Subcutaneous abdominal adipose tissue (tissue), 5 donors: Measurements from ENCODE around the gene KBTBD12.

Experiments used
- H3K27ac ChIP-seq: one replicate; pipeline ENCODE4 v1.7.0; 2013; ENCODE audit warnings: low read depth, mild to moderate bottlenecking, inconsistent platforms, low read length, moderate library complexity
- H3K27me3 ChIP-seq, 5 donors: one replicate each; pipeline ENCODE4 v1.7.0; 2013; ENCODE audit warnings: low read length in 5 of 5, inconsistent platforms in 1 of 5; ENCODE audit not compliant: control insufficient read depth in 5 of 5, insufficient read depth in 4 of 5
- H3K36me3 ChIP-seq, 5 donors: one replicate each; pipeline ENCODE4 v1.7.0; 2013; ENCODE audit warnings: low read length in 5 of 5; ENCODE audit not compliant: control insufficient read depth in 5 of 5, insufficient read depth in 5 of 5
- H3K4me1 ChIP-seq, 5 donors: one replicate each; pipeline ENCODE4 v1.7.0; 2013; ENCODE audit warnings: low read length in 5 of 5, mild to moderate bottlenecking in 3 of 5, moderate library complexity in 1 of 5; ENCODE audit not compliant: control insufficient read depth in 5 of 5, insufficient read depth in 5 of 5
- H3K4me3 ChIP-seq, 5 donors: one replicate each; pipeline ENCODE4 v1.7.0; 2013; ENCODE audit warnings: low read length in 5 of 5, low read depth in 1 of 5
- H3K9ac ChIP-seq, 5 donors: one replicate each; pipeline ENCODE4 v1.7.0; 2013; ENCODE audit warnings: low read length in 5 of 5, mild to moderate bottlenecking in 4 of 5, moderate library complexity in 3 of 5
- H3K9me3 ChIP-seq, 5 donors: one replicate each; pipeline ENCODE4 v1.7.0; 2013; ENCODE audit warnings: low read length in 5 of 5; ENCODE audit not compliant: control insufficient read depth in 5 of 5
- donor health status: healthy.
- donor health status: healthy.
- donor health status: healthy.
- donor health status: healthy.
- donor health status: healthy.

The KBTBD12 gene

DNA sequence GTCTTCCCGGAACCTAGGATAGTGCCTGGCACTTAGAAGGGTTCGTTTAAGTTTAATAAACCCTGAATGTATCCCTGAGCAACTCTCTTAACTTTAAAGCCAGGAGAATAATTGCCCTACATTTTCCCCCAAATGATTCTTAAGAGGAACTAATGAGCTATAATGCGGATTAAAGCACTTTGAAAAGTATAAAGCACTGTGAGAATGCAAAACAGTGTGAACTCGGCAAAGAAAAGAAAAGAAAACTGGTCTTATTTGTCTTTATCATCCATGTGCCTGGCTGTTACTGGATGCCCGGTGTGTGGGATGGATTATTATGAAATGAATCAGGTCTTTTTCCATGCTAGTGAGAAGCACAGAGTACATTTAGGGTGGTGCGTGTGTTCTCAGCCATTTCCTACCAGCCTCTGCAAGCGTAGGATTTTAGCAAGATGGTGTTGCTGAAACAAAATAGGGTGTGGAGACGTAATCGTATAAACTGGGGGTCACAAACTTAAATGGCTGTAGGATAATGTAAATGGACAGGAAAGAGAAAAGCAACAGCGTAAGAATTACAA is 983 bp downstream of the KBTBD12 start:
- peaks cover 0 to 8% (median 5%) of the 10 kb centered on the region in 5 donors for H3K27me3 ChIP-seq
- no peak overlapping the region for H3K9ac ChIP-seq
- peak overlapping the region in 1 of 5 donors; percentile 73 for H3K4me3 ChIP-seq
- peaks cover 0 to 30% (median 19%) of the 10 kb centered on the region in 5 donors for H3K4me1 ChIP-seq
- H3K27ac ChIP-seq = no peak overlapping the region
- H3K9me3 ChIP-seq = no peaks in the 10 kb centered on the region
- H3K36me3 ChIP-seq = no peaks in the 10 kb centered on the region

DNA sequence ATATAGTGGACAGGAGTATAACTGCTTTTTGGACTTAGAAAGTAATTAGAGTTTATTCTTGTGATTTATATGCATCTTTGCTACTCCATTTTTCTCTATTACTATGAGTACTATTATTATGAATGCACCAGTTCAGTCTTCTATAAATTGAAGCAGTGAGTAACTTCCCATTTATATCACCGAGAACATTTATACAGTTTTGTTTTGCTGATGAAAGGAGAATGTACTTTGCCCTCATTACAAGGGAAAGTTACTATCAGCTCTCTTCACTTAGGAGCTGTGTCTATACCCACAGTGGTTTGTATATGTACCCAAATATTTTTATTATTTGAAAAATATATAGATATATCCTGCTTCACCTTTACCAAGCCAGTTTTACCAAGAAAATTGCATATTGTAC is 5.7 kb downstream of the KBTBD12 start:
- peaks cover 0 to under 1% (median 0%) of the 10 kb centered on the region in 5 donors for H3K27me3 ChIP-seq
- H3K36me3 ChIP-seq = no peaks in the 10 kb centered on the region
- H3K27ac ChIP-seq = no peak overlapping the region
- peaks cover 0 to 2% (median under 1%) of the 10 kb centered on the region in 5 donors for H3K4me1 ChIP-seq
- no peak overlapping the region for H3K4me3 ChIP-seq
- no peak overlapping the region for H3K9ac ChIP-seq
- H3K9me3 ChIP-seq = no peaks in the 10 kb centered on the region

DNA sequence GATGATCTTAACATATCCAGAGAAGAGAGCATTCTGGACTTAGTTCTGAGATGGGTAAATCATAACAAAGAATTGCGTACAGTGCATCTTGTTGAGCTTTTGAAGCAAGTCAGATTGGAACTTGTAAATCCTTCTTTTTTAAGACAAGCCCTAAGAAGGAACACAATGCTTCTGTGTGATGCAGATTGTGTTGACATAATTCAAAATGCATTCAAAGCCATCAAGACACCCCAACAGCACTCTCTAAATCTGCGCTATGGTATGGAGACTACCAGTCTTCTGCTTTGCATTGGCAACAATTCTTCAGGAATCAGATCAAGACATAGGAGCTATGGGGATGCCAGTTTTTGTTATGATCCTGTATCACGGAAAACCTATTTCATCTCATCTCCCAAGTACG is 8.6 kb downstream of the KBTBD12 start:
- Histone ChIP-seq H3K27me3 (no peaks in the 10 kb centered on the region), H3K36me3 (no peaks in the 10 kb centered on the region), H3K4me1 (peaks cover 0 to 2% (median 0%) of the 10 kb centered on the region in 5 donors), H3K9ac (no peak overlapping the region), H3K4me3 (no peak overlapping the region), H3K9me3 (no peaks in the 10 kb centered on the region), H3K27ac (no peak overlapping the region)

DNA sequence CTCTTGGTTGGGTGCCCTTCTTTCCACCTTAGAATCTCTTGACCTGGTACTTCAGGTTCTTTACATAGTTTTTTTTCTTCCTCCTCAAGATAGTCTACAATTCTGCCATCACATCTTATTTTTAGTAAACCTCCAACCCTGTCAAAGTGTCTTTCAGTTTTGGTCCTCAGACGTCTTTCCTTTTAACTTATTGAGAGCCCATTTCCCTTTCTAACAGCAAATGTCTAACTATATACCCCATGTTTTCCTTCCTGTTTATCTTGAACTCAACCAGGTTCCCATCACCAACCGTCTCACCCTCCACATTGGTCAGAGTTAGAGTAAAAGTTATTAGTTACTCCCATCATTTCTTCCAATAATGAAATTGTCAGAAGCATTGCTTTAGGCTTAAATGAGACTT is 10.4 kb downstream of the KBTBD12 start:
- Histone ChIP-seq H3K4me3 (no peak overlapping the region), H3K9ac (no peak overlapping the region), H3K27ac (no peak overlapping the region), H3K4me1 (peaks cover 0 to 2% (median 0%) of the 10 kb centered on the region in 5 donors), H3K9me3 (no peaks in the 10 kb centered on the region), H3K27me3 (no peaks in the 10 kb centered on the region), H3K36me3 (no peaks in the 10 kb centered on the region)

DNA sequence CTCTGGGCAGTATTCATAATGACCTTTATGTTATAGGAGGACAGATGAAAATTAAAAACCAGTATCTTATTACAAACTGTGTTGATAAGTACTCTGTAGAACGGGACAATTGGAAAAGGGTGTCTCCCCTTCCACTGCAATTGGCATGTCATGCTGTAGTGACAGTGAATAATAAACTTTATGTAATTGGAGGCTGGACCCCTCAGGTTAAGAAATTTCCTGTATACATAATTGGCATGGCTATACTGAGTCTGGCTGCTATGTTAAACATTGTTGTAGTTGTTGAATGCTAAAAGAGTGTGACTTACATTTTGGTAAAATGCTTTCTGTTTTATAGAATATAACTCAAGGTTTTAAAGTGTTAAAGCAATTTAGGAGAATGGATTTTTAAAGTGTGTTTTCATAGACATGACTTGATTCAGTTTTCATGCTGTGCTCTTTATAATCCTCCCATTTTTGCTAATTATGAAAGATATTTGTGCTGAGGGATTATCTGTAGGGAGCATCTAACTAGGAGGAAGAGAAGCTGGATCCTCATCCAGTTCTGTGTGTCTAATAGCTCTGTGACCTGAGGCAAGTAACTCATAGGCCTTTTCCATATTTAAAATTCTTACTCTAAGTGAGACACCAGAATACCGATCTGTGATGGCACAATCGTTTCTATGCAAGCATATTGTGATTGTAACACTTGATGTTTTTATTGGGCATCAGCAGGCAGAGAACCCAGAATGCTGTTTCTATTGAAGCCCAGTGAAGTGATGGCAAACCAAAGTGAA is 13.0 kb downstream of the KBTBD12 start:
- Histone ChIP-seq H3K36me3 (no peaks in the 10 kb centered on the region), H3K4me3 (no peak overlapping the region), H3K9me3 (no peaks in the 10 kb centered on the region), H3K4me1 (peaks cover 0 to 2% (median 0%) of the 10 kb centered on the region in 5 donors), H3K27ac (no peak overlapping the region), H3K9ac (no peak overlapping the region), H3K27me3 (peaks cover 0 to 4% (median 0%) of the 10 kb centered on the region in 5 donors)

DNA sequence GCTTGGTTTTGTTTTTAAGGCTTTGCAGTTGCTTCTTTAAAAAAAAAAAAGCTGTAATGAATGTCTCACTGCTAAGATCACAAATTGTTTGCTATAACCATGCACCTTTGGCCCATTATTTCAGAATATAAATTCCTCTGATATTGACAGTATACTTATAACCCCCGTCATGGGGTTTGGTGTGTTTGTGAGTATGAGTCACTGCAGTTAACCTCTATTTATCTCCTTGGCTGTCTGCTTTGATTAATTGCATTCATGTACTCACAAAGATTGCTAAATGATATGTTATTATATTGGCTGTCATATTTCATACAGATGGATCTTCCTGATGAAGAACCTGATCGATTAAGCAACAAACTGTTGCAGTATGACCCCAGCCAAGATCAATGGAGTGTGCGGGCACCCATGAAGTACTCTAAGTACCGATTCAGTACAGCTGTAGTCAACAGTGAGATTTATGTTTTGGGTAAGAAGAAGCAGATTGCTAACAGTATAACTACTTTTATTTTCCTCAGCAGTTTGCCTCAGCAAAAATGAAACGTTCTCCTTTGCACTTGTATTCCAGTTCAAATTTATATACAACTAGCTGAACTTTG is 14.9 kb downstream of the KBTBD12 start:
- no peak overlapping the region for H3K27ac ChIP-seq
- H3K27me3 ChIP-seq = peaks cover 0 to 4% (median 0%) of the 10 kb centered on the region in 5 donors
- H3K36me3 ChIP-seq = no peaks in the 10 kb centered on the region
- peaks cover 0 to 2% (median 0%) of the 10 kb centered on the region in 5 donors for H3K4me1 ChIP-seq
- H3K9ac ChIP-seq = no peak overlapping the region
- H3K9me3 ChIP-seq = no peaks in the 10 kb centered on the region
- no peak overlapping the region for H3K4me3 ChIP-seq

DNA sequence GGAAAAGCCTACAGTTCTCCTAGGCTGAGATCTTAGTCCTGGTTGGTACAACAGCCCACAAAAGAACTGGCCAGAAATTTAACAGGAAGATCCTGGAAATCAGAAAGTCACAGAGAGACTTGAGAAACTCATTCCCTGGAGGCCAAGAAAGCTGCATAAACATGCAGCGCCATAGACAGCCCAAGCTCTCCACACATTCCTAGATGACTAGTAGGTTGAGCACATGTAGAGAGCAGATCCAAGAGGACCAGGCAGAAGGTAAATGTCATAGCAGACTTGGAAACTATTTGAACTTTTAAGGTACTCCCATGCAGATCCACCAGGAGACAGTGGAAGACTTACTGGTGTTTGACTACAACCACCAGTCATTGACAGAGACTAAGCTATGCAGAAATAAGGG is 18.4 kb downstream of the KBTBD12 start:
- Histone ChIP-seq H3K9ac (no peak overlapping the region), H3K27me3 (peaks cover 0 to 4% (median 0%) of the 10 kb centered on the region in 5 donors), H3K27ac (no peak overlapping the region), H3K36me3 (no peaks in the 10 kb centered on the region), H3K4me1 (no peaks in the 10 kb centered on the region), H3K4me3 (no peak overlapping the region), H3K9me3 (no peaks in the 10 kb centered on the region)

DNA sequence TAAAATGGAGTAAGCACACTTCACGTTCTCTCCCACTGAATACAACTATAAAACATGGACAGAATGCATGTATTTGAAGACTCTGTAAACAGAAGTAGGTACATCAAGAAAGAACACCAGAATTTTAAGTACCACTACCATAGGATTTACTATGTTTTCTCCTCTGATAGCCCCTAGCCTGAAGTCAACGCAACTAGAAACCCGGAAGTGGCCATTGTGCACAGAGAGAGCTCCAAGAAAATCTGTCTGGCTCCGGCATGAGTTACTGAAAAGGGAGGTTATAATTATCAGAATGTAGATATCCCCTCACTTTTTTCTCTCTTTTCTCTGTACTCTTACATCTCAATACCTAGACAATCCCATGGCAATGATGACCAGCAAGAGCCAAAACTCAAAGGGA is 23.8 kb downstream of the KBTBD12 start:
- Histone ChIP-seq H3K4me3 (no peak overlapping the region), H3K27me3 (no peaks in the 10 kb centered on the region), H3K9me3 (peaks cover 0 to 7% (median 3%) of the 10 kb centered on the region in 5 donors), H3K9ac (no peak overlapping the region), H3K4me1 (no peaks in the 10 kb centered on the region), H3K36me3 (no peaks in the 10 kb centered on the region), H3K27ac (no peak overlapping the region)

DNA sequence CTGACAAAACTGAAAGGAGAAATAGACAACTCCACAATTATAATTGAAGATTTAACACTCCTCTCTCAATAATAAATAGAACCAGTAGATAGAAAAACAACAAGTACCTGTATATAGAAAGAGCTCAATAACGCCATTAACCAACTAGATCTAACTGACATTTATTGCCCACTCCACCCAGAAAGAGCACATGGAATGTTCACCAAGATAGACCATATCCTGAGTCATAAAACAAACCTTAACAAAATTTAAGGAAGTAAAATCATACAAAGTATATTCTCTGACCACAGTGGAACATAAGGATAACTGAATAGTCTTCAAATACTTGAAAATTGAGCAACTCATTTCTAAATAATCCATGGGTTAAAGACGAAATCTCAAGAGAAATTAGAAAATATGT is 25.1 kb downstream of the KBTBD12 start:
- Histone ChIP-seq H3K9ac (no peak overlapping the region), H3K27me3 (no peaks in the 10 kb centered on the region), H3K4me1 (no peaks in the 10 kb centered on the region), H3K9me3 (peaks cover 0 to 7% (median 3%) of the 10 kb centered on the region in 5 donors), H3K4me3 (no peak overlapping the region), H3K27ac (no peak overlapping the region), H3K36me3 (no peaks in the 10 kb centered on the region)

DNA sequence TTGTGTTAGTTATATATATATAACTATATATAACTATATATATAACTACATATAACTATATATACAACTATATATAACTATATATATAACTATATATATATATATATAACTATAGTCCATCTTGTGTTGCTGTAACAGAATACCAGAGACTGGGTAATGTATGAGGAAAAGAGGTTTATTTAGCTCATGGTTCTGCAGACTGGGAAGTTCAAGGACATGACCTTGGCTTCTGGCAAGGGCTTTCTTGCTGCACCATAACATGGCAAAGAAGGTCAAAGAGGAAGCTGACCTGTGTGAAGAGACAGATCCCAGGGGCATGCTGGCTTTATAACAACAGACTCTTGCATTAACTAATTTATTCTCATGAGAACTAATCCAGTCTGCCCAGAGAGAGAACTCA is 27.6 kb downstream of the KBTBD12 start:
- no peak overlapping the region for H3K9ac ChIP-seq

More for the DNA sequence above, 27.6 kb downstream of the KBTBD12 start:
- no peak overlapping the region for H3K4me3 ChIP-seq
- no peaks in the 10 kb centered on the region for H3K36me3 ChIP-seq
- no peaks in the 10 kb centered on the region for H3K27me3 ChIP-seq
- peaks cover 0 to 7% (median 3%) of the 10 kb centered on the region in 5 donors for H3K9me3 ChIP-seq
- no peaks in the 10 kb centered on the region for H3K4me1 ChIP-seq
- H3K27ac ChIP-seq = no peak overlapping the region
